Thoracic aorta (tissue), 2 donors: ENCODE data around the gene IGLL5. TPM values are rescaled to one million over a fixed set of nuclear protein-coding genes. Genes with fewer than 3 reads are reported as not detected.

Experiments used
- ATAC-seq: fragments of 150-250 bp; one replicate; pipeline ENCODE4 v1.8.0; 2017; ENCODE audit warnings: low read depth; ENCODE audit not compliant: insufficient number of reproducible peaks, low FRiP score
- DNase-seq: peaks from one replicate; pipeline ENCODE4 v3.0.0-alpha.2; 2020; ENCODE audit warnings: low spot score
- H3K27ac ChIP-seq, 2 donors: fragments of 200-600 bp; sonication (generic); 1 replicate in 1 of 2; 2 replicates in 1 of 2; pipeline ENCODE4 v1.5.1; 2016; ENCODE audit warnings: mild to moderate bottlenecking in 2 of 2, moderate library complexity in 2 of 2
- H3K27me3 ChIP-seq: fragments of 200-600 bp; sonication (generic); replicated peaks from 2 replicates; pipeline ENCODE4 v1.6.0; 2016; ENCODE audit warnings: mild to moderate bottlenecking; ENCODE audit not compliant: insufficient read depth
- H3K36me3 ChIP-seq: fragments of 200-600 bp; sonication (generic); one replicate; pipeline ENCODE4 v1.5.1; 2016
- H3K4me1 ChIP-seq, 2 donors: fragments of 200-600 bp; sonication (generic); 1 replicate in 1 of 2; 2 replicates in 1 of 2; pipeline versions ENCODE4 v1.5.1 to v1.6.0; 2016; ENCODE audit warnings: low read depth in 2 of 2, mild to moderate bottlenecking in 1 of 2; ENCODE audit not compliant: control insufficient read depth in 1 of 2
- H3K4me3 ChIP-seq: fragments of 200-600 bp; sonication (generic); 2 replicates; pipeline ENCODE4 v1.5.1; 2016; ENCODE audit warnings: mild to moderate bottlenecking
- H3K9me3 ChIP-seq: fragments of 200-600 bp; sonication (generic); 2 replicates; pipeline ENCODE4 v1.5.1; 2016
- CTCF ChIP-seq: fragments of 200-600 bp; sonication (generic); IDR thresholded peaks from one replicate; pipeline ENCODE4 v1.5.1; 2019; ENCODE audit warnings: antibody characterized with exemption
- total RNA-seq, 2 donors: library from RNA; depleted of rRNA; stranded (reverse); fragments of >200 nt; gene quantifications; one replicate each; pipeline versions ENCODE4 v1.1.0 to v1.2.3, GENCODE V29; 2016

IGLL5 gene
- total RNA-seq, 2 donors from 2014 or later: 4.3 TPM; not detected in 1

DNA sequence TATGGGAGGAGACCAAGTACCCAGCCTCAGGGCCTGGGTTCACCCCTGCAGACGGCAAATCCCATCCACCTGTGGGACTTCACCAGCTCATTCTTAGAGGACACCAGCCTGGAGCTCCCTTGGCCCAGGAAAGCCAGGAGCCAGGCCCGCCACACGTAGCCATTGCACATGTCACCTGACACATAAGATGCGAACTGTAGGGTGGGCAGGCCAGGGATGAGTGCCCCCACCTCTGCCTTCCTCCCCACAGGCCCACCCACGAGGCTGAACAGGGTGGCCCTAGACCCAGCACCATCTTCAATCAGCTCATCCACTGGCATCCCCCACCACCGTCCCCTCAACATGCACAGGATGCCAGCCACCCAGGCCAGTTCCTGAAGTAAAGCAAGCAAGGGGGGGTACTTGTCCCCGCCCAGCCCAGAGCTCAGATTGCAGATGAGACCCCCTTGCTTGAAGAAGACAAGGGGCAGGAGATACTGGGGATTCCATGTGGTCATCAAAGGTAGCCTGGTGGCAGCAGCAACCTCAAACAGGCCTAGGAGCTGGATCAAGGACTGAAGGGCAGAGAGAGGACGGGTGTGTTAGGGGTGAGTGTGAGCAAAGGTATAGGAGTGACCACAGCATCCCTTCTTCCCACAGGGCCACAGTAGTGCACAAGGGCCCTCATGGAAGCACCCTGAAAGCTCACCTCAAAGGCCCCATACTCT, 45.6 kb downstream of the IGLL5 start:
- no peak for ATAC-seq
- H3K4me3 ChIP-seq: no peak overlapping the region

GRCh38 chr22:22933807-22934542, 46.4 kb downstream of the IGLL5 start:
- no peak for TF ChIP-seq CTCF
- H3K27me3 ChIP-seq: no peaks in the 10 kb centered on the region
- DNase-seq (no peak), ATAC-seq (no peak)
- no peak overlapping the region for H3K27ac ChIP-seq
- no peaks in the 10 kb centered on the region for H3K4me1 ChIP-seq
- H3K9me3 ChIP-seq: no peaks in the 10 kb centered on the region
- no peak overlapping the region for H3K4me3 ChIP-seq
- H3K36me3 ChIP-seq: no peaks in the 10 kb centered on the region

More for the DNA sequence above, 45.6 kb downstream of the IGLL5 start:
- DNase-seq: no peak
- Histone ChIP-seq H3K36me3 (no peaks in the 10 kb centered on the region), H3K27ac (no peak overlapping the region), H3K27me3 (no peaks in the 10 kb centered on the region), H3K9me3 (no peaks in the 10 kb centered on the region), H3K4me1 (no peaks in the 10 kb centered on the region)
- no peak for TF ChIP-seq CTCF

DNA sequence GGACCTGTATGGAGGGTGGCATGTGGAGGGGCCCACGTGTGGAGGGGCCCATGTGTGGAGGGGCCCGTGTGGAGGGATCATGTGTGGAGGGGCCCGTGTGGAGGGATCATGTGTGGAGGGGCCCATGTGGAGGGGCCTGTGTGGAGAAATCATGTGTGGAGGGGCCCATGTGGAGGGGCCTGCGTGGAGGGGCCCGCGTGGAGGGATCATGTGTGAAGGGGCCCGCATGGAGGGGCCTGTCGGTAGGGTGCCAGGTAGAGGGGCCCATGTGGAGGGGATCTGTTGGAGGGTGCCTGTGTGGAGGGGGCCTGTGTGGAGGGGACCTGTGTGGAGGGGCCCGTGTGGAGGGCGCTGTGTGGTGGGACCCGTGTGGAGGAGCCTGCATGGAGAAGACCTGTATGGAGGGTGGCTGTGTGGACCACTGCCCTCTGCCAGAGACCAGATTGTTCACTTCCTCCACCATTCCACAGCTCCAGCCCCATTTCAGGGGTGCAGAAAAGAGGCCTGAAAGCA, 47.0 kb downstream of the IGLL5 start:
- no peaks in the 10 kb centered on the region for H3K4me1 ChIP-seq

DNA sequence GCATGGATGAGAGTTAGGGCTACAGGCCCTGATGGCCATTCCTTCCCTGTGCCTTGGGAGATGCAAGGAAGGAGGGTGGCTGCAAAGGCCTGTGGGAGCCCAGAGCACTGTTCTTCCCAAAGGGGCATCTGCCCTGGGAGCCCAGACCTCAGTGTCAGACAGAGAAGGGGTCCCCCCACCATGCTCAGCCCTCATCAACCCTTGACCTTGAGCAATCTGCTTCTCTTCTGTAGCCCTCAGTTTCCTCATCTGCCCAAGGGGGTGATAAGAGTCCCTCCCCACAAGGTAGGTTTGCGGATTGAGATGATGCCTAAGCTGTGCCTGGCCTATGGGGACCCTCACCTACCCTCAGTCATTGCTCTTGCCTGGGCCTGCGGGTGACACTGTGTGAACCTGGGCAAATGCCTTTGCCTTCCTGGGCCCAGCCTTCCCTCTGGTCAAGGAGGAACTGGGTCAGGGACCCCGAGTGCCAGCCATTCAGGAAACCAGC, 47.5 kb downstream of the IGLL5 start:
- H3K9me3 ChIP-seq: no peaks in the 10 kb centered on the region
- H3K36me3 ChIP-seq: no peaks in the 10 kb centered on the region

More for the DNA sequence above, 47.0 kb downstream of the IGLL5 start:
- Histone ChIP-seq H3K9me3 (no peaks in the 10 kb centered on the region), H3K27ac (no peak overlapping the region), H3K4me3 (no peak overlapping the region), H3K27me3 (no peaks in the 10 kb centered on the region), H3K36me3 (no peaks in the 10 kb centered on the region)
- TF ChIP-seq CTCF: no peak
- DNase-seq: no peak
- ATAC-seq: no peak

More for the DNA sequence above, 47.5 kb downstream of the IGLL5 start:
- ATAC-seq: no peak
- no peak for TF ChIP-seq CTCF
- Histone ChIP-seq H3K4me1 (no peaks in the 10 kb centered on the region), H3K27me3 (no peaks in the 10 kb centered on the region), H3K27ac (no peak overlapping the region), H3K4me3 (no peak overlapping the region)
- DNase-seq: no peak
